GM18867 (cell line): ENCODE measurements around the gene POU3F1.

Source experiments
- ATAC-seq: cut with Tn5 transposase; IDR thresholded peaks from one replicate; pipeline ENCODE4 v1.9.1; 2021; ENCODE audit warnings: mild to moderate bottlenecking, moderate library complexity; ENCODE audit not compliant: unreplicated experiment

Gene POU3F1

GRCh38 chr1:38029081-38029681, 17.4 kb downstream of the POU3F1 start:
- no peak for ATAC-seq

- no peak for ATAC-seq
These were observed 17.9 kb downstream of the POU3F1 start for GRCh38 chr1:38028671-38029070.

- peak; percentile 69 for ATAC-seq
These were observed 18.4 kb downstream of the POU3F1 start for GRCh38 chr1:38028105-38028591.

- no peak for ATAC-seq
These were observed 19.1 kb downstream of the POU3F1 start for GRCh38 chr1:38027201-38028104.

- no peak for ATAC-seq
These were observed 19.9 kb downstream of the POU3F1 start for GRCh38 chr1:38026592-38027200.

GRCh38 chr1:38025664-38026063, 20.9 kb downstream of the POU3F1 start:
- no peak for ATAC-seq

GRCh38 chr1:38025233-38025632, 21.4 kb downstream of the POU3F1 start:
- ATAC-seq = no peak

- ATAC-seq = no peak
These were observed 23.8 kb downstream of the POU3F1 start for GRCh38 chr1:38022810-38023209.

- ATAC-seq = no peak
These were observed 24.6 kb downstream of the POU3F1 start for GRCh38 chr1:38021969-38022368.

- no peak for ATAC-seq
These were observed 26.2 kb downstream of the POU3F1 start for GRCh38 chr1:38020396-38020795.

- ATAC-seq = no peak
These were observed 27.7 kb downstream of the POU3F1 start for GRCh38 chr1:38018864-38019343.

GRCh38 chr1:38015978-38016725, 30.4 kb downstream of the POU3F1 start:
- no peak for ATAC-seq

- ATAC-seq = no peak
These were observed 31.7 kb downstream of the POU3F1 start for GRCh38 chr1:38014724-38015424.

- no peak for ATAC-seq
These were observed 32.4 kb downstream of the POU3F1 start for GRCh38 chr1:38014171-38014570.

GRCh38 chr1:38013227-38013622, 33.4 kb downstream of the POU3F1 start:
- no peak for ATAC-seq

GRCh38 chr1:38012363-38013226, 34.0 kb downstream of the POU3F1 start, which contains the start of gene UTP11:
Gene UTP11 (plus strand): TSS chr1:38012734. CDS start chr1:38012803, 69 bp downstream.
- ATAC-seq = peak; percentile 94

GRCh38 chr1:38009841-38010180, 36.8 kb downstream of the POU3F1 start:
- ATAC-seq = no peak

- ATAC-seq = no peak
These were observed 37.3 kb downstream of the POU3F1 start for GRCh38 chr1:38009088-38009840.
